ENCODE results near the gene WDR81.
"Not testable (repeated sequence)": the region's sequence is repeated elsewhere in the genome, so short reads cannot be mapped to it uniquely, and the experiment has no call there.

Gene WDR81

DNA sequence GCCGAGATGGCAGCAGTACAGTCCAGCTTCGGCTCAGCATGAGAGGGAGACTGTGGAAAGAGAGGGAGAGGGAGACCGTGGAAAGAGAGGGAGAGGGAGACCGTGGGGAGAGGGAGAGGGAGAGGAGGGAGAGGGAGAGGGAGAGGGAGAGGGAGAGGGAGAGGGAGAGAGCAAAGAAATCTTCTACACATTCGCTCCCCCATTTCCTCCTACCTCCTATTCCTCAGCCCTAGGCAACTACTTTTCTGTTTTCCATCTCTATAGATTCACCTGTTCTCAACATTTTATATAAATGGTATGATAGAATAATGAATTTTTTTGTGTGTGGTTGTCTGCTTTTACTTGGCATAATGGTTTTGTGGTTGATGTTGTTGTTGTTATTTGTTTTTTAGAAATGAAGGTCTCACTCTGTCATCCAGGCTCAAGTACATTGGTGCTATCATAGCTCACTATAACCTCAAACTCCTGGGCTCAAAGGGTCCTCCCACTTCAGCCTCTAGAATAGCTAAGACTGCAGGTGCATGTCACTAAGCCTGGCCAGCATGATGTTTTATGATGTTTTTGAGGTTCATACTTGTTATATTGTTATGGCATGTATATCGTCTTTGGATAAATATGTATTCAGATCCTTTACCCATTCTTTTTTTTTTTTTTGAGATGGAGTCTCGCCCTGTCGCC, 33.8 kb upstream of the WDR81 start:
- no peak overlapping the region for H3K4me3 ChIP-seq (ENCODE audit: low read depth, low read length)
- H3K27me3 ChIP-seq (replicated peaks) = no peaks in the 10 kb centered on the region
- H3K27ac ChIP-seq = no peak overlapping the region
- no peak for DNase-seq
- no peak for TF ChIP-seq CTCF (IDR thresholded peaks at IDR 0.05; ENCODE audit: low read depth, low read length, missing control alignments)
- in situ Hi-C loops (cut with HindIII; ENCODE audit: low pct_ligation_motif_present, low sequenced_read_pairs) = no loop called here
- no peaks in the 10 kb centered on the region for H3K36me3 ChIP-seq (replicated peaks)

GRCh38 chr17:1693339-1693738, 31.2 kb upstream of the WDR81 start:
- in situ Hi-C loops (cut with HindIII; ENCODE audit: low pct_ligation_motif_present, low sequenced_read_pairs) = no loop called here
- Histone ChIP-seq H3K4me3 (ENCODE audit: low read depth, low read length) (no peak overlapping the region), H3K27me3 (replicated peaks) (no peaks in the 10 kb centered on the region), H3K36me3 (replicated peaks) (no peaks in the 10 kb centered on the region), H3K27ac (no peak overlapping the region)
- no peak for TF ChIP-seq CTCF (IDR thresholded peaks at IDR 0.05; ENCODE audit: low read depth, low read length, missing control alignments)
- DNase-seq = peak; percentile 54

- Histone ChIP-seq H3K36me3 (replicated peaks) (no peaks in the 10 kb centered on the region), H3K4me3 (ENCODE audit: low read depth, low read length) (no peak overlapping the region), H3K27ac (no peak overlapping the region), H3K27me3 (replicated peaks) (no peaks in the 10 kb centered on the region)
- TF ChIP-seq CTCF (IDR thresholded peaks at IDR 0.05; ENCODE audit: low read depth, low read length, missing control alignments) = no peak
- DNase-seq = no peak
- in situ Hi-C loops (cut with HindIII; ENCODE audit: low pct_ligation_motif_present, low sequenced_read_pairs) = no loop called here
These were observed 29.1 kb upstream of the WDR81 start for GRCh38 chr17:1695365-1695764.

DNA sequence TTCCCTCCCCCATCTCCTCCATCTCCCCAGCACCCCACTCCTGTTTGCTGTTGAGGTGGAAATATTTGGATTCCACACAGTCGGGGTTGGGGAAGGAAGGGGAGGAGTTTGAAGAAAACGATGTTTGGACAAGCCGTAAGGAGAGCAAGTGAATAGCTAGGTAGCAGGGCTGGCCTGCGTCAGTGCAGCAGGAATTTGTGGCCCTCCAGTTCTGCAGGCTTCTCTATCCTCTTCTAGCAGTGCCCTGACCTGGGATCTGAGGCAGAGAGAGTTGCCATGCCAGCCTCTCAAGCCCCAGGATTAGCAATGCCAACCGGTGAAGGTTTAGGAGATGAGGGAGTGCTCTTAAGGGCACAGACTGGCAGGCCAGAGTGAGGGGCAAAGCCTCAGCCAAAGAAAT, 26.8 kb upstream of the WDR81 start:
- Histone ChIP-seq H3K27me3 (replicated peaks) (no peaks in the 10 kb centered on the region), H3K27ac (no peak overlapping the region), H3K36me3 (replicated peaks) (no peaks in the 10 kb centered on the region), H3K4me3 (ENCODE audit: low read depth, low read length) (no peak overlapping the region)
- TF ChIP-seq CTCF (IDR thresholded peaks at IDR 0.05; ENCODE audit: low read depth, low read length, missing control alignments) = no peak
- in situ Hi-C loops (cut with HindIII; ENCODE audit: low pct_ligation_motif_present, low sequenced_read_pairs) = no loop called here
- DNase-seq = no peak

DNA sequence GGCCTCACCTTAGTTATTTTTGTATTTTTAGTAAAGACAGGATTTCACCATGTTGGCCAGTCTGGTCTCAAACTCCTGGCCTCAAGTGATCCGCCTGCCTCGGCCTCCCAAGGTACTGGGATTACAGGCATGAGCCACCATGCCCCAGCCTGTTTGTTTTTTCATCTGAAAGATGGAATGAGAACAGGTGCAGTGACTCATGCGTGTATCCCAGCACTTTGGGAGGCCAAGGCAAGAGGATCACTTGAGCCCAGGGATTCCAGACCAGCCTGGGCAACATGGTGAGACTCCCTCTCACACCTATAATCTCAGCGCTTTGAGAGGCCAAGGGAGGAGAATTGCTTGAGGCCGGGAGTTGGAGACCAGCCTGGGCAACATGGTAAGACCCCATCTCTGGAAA, 24.6 kb upstream of the WDR81 start:
- DNase-seq; H3K36me3 ChIP-seq (replicated peaks); in situ Hi-C loops (cut with HindIII; ENCODE audit: low pct_ligation_motif_present, low sequenced_read_pairs); H3K27ac ChIP-seq; H3K4me3 ChIP-seq (ENCODE audit: low read depth, low read length); H3K27me3 ChIP-seq (replicated peaks): not testable (repeated sequence)

DNA sequence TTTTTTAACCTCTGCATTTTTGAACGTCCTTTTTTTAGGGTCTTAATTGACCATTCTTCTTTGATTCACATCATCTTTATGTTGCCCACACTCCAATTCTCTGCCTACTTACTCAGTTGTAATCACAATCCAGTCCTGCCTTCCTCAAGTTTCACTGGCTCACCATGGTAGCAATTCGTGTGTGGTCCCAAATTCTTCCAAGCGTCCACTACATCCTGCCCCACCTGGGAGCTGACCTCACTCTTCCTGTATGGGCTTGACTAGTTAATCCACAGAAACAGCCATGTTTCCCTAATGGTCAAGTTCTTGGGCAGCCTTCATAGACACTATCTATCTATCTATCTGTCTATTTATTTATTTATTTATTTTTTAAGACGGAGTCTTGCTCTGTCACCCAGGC, 21.4 kb upstream of the WDR81 start:
- H3K27me3 ChIP-seq (replicated peaks) = no peaks in the 10 kb centered on the region
- TF ChIP-seq CTCF (IDR thresholded peaks at IDR 0.05; ENCODE audit: low read depth, low read length, missing control alignments) = no peak
- no peak for DNase-seq
- H3K36me3 ChIP-seq (replicated peaks) = no peaks in the 10 kb centered on the region
- in situ Hi-C loops (cut with HindIII; ENCODE audit: low pct_ligation_motif_present, low sequenced_read_pairs) = no loop called here
- H3K27ac ChIP-seq = no peak overlapping the region
- no peak overlapping the region for H3K4me3 ChIP-seq (ENCODE audit: low read depth, low read length)
